Common myeloid progenitor, CD34-positive (primary cell): Measurements from ENCODE around the gene RBM10.

Experiments used
- CTCF ChIA-PET: fragments of 350-600 bp; sonication (Branson Sonifier 250); formaldehyde crosslinking; loops from one replicate; lab custom pipeline; 2021; ENCODE audit warnings: antibody characterized with exemption; lab: Charles Lee
- POLR2A ChIA-PET: fragments of 350-600 bp; sonication (Branson Sonifier 250); formaldehyde crosslinking; loops from one replicate; lab custom pipeline; 2021; ENCODE audit warnings: antibody characterized with exemption; lab: Charles Lee
- DNase-seq, 3 donors: peaks; one replicate each; pipeline versions ENCODE4 v3.0.0 to v3.0.0-alpha.2; 2013
- H3K27ac ChIP-seq, 2 experiments: 1 replicate in 1 of 2; 2 replicates in 1 of 2; pipeline ENCODE4 v1.7.0; 2013; ENCODE audit warnings: inconsistent platforms in 2 of 2, low read length in 2 of 2, mild to moderate bottlenecking in 2 of 2, low read depth in 1 of 2, moderate library complexity in 1 of 2; ENCODE audit not compliant: severe bottlenecking in 2 of 2, insufficient read depth in 1 of 2, poor library complexity in 1 of 2
- H3K27me3 ChIP-seq, 5 experiments: replicated peaks in 2 of 5; 1 replicate in 3 of 5; 2 replicates in 2 of 5; pipeline versions ENCODE4 v1.6.1 to v1.7.0; 2013; ENCODE audit warnings: low read length in 4 of 5, mild to moderate bottlenecking in 2 of 5, moderate library complexity in 2 of 5, inconsistent platforms in 1 of 5; ENCODE audit not compliant: insufficient read depth in 5 of 5, control insufficient read depth in 4 of 5
- H3K36me3 ChIP-seq, 4 experiments: 1 replicate in 2 of 4; 2 replicates in 2 of 4; pipeline versions ENCODE4 v1.6.1 to v1.7.0; 2013; ENCODE audit warnings: low read length in 3 of 4, control low read depth in 1 of 4, mild to moderate bottlenecking in 1 of 4; ENCODE audit not compliant: control insufficient read depth in 4 of 4, insufficient read depth in 4 of 4
- H3K4me1 ChIP-seq, 4 experiments: 1 replicate in 3 of 4; 2 replicates in 1 of 4; pipeline versions ENCODE4 v1.6.1 to v1.7.1; 2013; ENCODE audit warnings: low read length in 3 of 4, mild to moderate bottlenecking in 3 of 4, control low read depth in 1 of 4, inconsistent platforms in 1 of 4, moderate library complexity in 1 of 4; ENCODE audit not compliant: control insufficient read depth in 4 of 4, insufficient read depth in 4 of 4; ENCODE audit errors: control extremely low read depth in 1 of 4
- H3K4me3 ChIP-seq, 7 experiments: 1 replicate in 4 of 7; 2 replicates in 3 of 7; pipeline versions ENCODE4 v1.5.1 to v1.7.0; 2013; ENCODE audit warnings: mild to moderate bottlenecking in 7 of 7, low read length in 6 of 7, moderate library complexity in 6 of 7, inconsistent platforms in 2 of 7, low read depth in 2 of 7, control low read depth in 1 of 7; ENCODE audit not compliant: insufficient read depth in 4 of 7, control insufficient read depth in 1 of 7; ENCODE audit errors: extremely low read depth in 1 of 7
- H3K9me3 ChIP-seq, 5 experiments: 1 replicate in 4 of 5; 2 replicates in 1 of 5; pipeline versions ENCODE4 v1.6.1 to v1.7.1; 2013; ENCODE audit warnings: low read length in 4 of 5, mild to moderate bottlenecking in 2 of 5, inconsistent platforms in 1 of 5, low read depth in 1 of 5, moderate library complexity in 1 of 5; ENCODE audit not compliant: control insufficient read depth in 4 of 5, insufficient read depth in 2 of 5; ENCODE audit errors: control extremely low read depth in 1 of 5
- WGBS: methylation state at CpG from one replicate; pipeline ENCODE4 v1.1.5; 2013; ENCODE audit not compliant: insufficient coverage; 5-methylcytosine and 5-hydroxymethylcytosine counted together

RBM10 gene

DNA sequence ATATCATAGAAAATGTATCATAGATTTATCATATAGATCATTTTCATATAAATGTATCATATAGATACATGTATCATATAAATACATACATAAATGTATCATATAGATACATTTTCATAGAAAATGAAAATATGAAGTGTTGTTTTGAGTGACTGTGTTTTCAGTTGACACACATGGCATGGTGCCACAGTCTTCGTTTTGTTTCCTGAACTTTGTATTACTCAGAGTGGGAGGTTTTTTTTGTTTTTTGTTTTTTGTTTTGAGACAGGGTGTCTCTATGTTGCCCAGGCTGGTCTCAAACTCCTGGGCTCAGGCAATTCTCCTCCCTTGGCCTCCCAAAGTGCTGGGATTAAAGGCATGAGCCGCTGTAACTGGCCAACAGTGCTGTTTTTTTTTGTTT lies 3.9 kb downstream of the RBM10 start:
- H3K27ac ChIP-seq: no peak overlapping the region
- POLR2A ChIA-PET: no interaction called here
- peak in 1 of 3 donors; percentile 22 for DNase-seq
- no peak overlapping the region for H3K4me3 ChIP-seq
- peaks cover 0 to 21% (median 0%) of the 10 kb centered on the region in 5 experiments for H3K27me3 ChIP-seq
- CTCF ChIA-PET: no interaction called here
- 60% methylated on average over 1 of the region's 2 CpGs for WGBS
- H3K4me1 ChIP-seq: peaks cover 8 to 18% (median 15%) of the 10 kb centered on the region in 4 experiments
- H3K36me3 ChIP-seq: peaks cover 0 to 19% (median 7%) of the 10 kb centered on the region in 4 experiments
- H3K9me3 ChIP-seq: peaks cover 0 to 4% (median 0%) of the 10 kb centered on the region in 5 experiments

DNA sequence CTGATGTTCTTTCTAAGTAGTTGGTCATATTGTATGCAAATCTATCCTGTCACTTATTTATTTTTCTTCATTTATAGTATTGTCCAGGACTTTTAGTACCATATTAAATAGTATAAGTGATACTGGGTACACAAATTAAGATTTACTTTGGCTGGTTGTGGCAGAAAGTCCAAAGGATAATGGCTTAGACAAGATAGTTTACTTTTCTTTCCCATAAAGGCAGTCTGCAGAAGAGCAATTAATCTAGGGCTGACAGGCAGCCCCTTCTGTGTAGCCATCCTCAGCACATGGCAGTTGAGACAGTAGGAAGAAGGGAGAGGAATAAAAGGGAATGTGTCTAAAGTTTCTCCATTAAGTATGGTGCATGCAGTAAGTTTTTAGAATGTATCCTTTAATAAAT lies 6.4 kb downstream of the RBM10 start:
- H3K27ac ChIP-seq: no peak overlapping the region
- H3K4me1 ChIP-seq: peaks cover 0 to 12% (median 10%) of the 10 kb centered on the region in 4 experiments
- no peak overlapping the region for H3K4me3 ChIP-seq
- no peak for DNase-seq
- H3K27me3 ChIP-seq: peaks cover 0 to 11% (median 0%) of the 10 kb centered on the region in 5 experiments
- CTCF ChIA-PET: no interaction called here
- H3K36me3 ChIP-seq: peaks cover 0 to 24% (median 9%) of the 10 kb centered on the region in 4 experiments
- POLR2A ChIA-PET: no interaction called here
- peaks cover 0 to 2% (median 0%) of the 10 kb centered on the region in 5 experiments for H3K9me3 ChIP-seq

- Histone ChIP-seq H3K36me3 (peaks cover 0 to 24% (median 10%) of the 10 kb centered on the region in 4 experiments), H3K27me3 (peaks cover 0 to 13% (median 0%) of the 10 kb centered on the region in 5 experiments), H3K9me3 (peaks cover 0 to 1% (median 0%) of the 10 kb centered on the region in 5 experiments), H3K27ac (no peak overlapping the region), H3K4me1 (no peaks in the 10 kb centered on the region), H3K4me3 (no peak overlapping the region)
- POLR2A ChIA-PET: no interaction called here
- peak in 2 of 3 donors; percentile 17 to 19 for DNase-seq
- 90% methylated on average over 23 of the region's 26 CpGs for WGBS
- CTCF ChIA-PET: interaction anchor here (0.8 kb wide), 1 partner anchor 61 kb away, joined by 3 read pairs; no protein-coding TSS in a partner anchor
These were observed 11.8 kb downstream of the RBM10 start for GRCh38 chrX:47156611-47157520.

- Histone ChIP-seq H3K36me3 (peaks cover 0 to 23% (median 10%) of the 10 kb centered on the region in 4 experiments), H3K4me1 (no peaks in the 10 kb centered on the region), H3K9me3 (peaks cover 0 to 1% (median 0%) of the 10 kb centered on the region in 5 experiments), H3K27me3 (peaks cover 0 to 13% (median 0%) of the 10 kb centered on the region in 5 experiments), H3K4me3 (no peak overlapping the region), H3K27ac (no peak overlapping the region)
- WGBS: 91% methylated on average over 12 of the region's 16 CpGs
- ChIA-PET POLR2A (no interaction called here), CTCF (interaction anchor here (0.8 to 1.5 kb wide), 4 partner anchors 13 to 60 kb away, joined by 3 to 6 read pairs (median 3); partner anchors contain the start of genes NDUFB11 and RBM10)
- no peak for DNase-seq
These were observed 13.1 kb downstream of the RBM10 start for GRCh38 chrX:47158131-47158530.

DNA sequence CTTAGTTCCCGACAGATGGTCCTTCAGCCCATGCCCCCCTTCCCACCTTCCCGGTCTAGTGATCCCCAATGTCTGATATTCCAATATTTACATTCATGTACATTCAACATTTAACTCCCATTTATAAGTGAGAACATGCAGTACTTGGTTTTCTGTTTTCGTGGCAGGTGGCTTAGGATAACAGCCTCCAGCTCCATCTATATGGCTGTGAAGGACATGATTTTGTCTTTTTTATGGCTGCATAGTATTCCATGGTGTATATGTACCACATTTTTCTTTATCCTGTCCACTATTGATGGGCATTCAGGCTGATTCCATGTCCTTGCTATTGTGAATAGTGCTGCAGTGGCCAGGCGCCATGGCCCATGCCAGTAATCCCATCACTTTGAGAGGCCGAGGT lies 13.8 kb downstream of the RBM10 start:
- ChIA-PET POLR2A (no interaction called here), CTCF (interaction anchor here (1.2 to 1.5 kb wide), 3 partner anchors 14 to 18 kb away, joined by 3 to 6 read pairs (median 3); partner anchors contain the start of genes NDUFB11 and RBM10)
- H3K36me3 ChIP-seq: peaks cover 0 to 25% (median 10%) of the 10 kb centered on the region in 4 experiments
- no peak overlapping the region for H3K4me3 ChIP-seq
- 92% methylated on average over 4 of the region's 5 CpGs for WGBS
- H3K4me1 ChIP-seq: no peaks in the 10 kb centered on the region
- no peak overlapping the region for H3K27ac ChIP-seq
- no peak for DNase-seq
- peaks cover 0 to 3% (median 0%) of the 10 kb centered on the region in 5 experiments for H3K9me3 ChIP-seq
- peaks cover 0 to 16% (median 0%) of the 10 kb centered on the region in 5 experiments for H3K27me3 ChIP-seq

DNA sequence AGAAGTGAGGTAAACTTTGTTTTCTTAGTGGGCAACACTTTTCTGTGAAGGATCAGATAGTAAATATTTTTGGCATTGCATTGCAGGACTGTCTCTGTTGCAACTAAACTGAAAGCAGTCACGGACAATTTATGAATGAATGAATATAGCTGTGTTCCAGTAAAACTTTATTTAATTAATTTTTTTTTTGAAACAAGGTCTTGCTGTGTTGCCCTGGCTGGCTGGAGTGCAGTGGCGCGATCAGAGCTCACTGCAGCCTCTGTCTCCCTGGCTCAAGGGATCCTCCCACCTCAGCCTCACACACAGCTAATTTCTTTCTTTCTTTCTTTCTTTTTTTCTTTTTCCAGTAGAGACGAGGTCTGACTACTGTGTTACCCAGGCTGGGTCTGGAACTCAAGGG lies 15.8 kb downstream of the RBM10 start:
- H3K4me1 ChIP-seq: no peaks in the 10 kb centered on the region
- H3K36me3 ChIP-seq: peaks cover 0 to 25% (median 11%) of the 10 kb centered on the region in 4 experiments
- DNase-seq: no peak
- no peak overlapping the region for H3K4me3 ChIP-seq
- WGBS: 38% methylated on average over 1 of the region's 4 CpGs
- no peak overlapping the region for H3K27ac ChIP-seq
- POLR2A ChIA-PET: no interaction called here
- CTCF ChIA-PET: no interaction called here
- peaks cover 0 to 16% (median 0%) of the 10 kb centered on the region in 5 experiments for H3K27me3 ChIP-seq
- H3K9me3 ChIP-seq: peaks cover 0 to 8% (median 0%) of the 10 kb centered on the region in 5 experiments
